AG10803 (cell line): ENCODE data around the gene IDH3B.

Source experiments
- DNase-seq: peaks from one replicate; pipeline ENCODE4 v3.0.0; 2010; ENCODE audit warnings: low read depth
- H3K4me3 ChIP-seq: 2 replicates; pipeline ENCODE4 v1.5.1; 2011; ENCODE audit warnings: mild to moderate bottlenecking, low read length, control low read depth
- CTCF ChIP-seq: conservative IDR thresholded peaks from 2 replicates; pipeline ENCODE4 v1.5.1; 2011; ENCODE audit warnings: mild to moderate bottlenecking, low read length, control low read depth, inconsistent platforms

Gene IDH3B

GRCh38 chr20:2663887-2664719, at the start of gene IDH3B:
Gene IDH3B, minus strand, starts transcription at chr20:2664216. Its CDS starts 28 bp downstream, at chr20:2664188.
- no peak for TF ChIP-seq CTCF
- H3K4me3 ChIP-seq, result peak within 1 kb of the TSS; percentile 99
- peak; percentile 92 for DNase-seq

GRCh38 chr20:2713285-2713684, 49.3 kb upstream of the IDH3B start:
- no peak for DNase-seq
- TF ChIP-seq CTCF, result peak; percentile 40
- H3K4me3 ChIP-seq, result no peak overlapping the region

- no peak for TF ChIP-seq CTCF
- DNase-seq, result no peak
- H3K4me3 ChIP-seq, result no peak overlapping the region
Observed at GRCh38 chr20:2709205-2709981, 45.4 kb upstream of the IDH3B start.

GRCh38 chr20:2708665-2709064, 44.6 kb upstream of the IDH3B start:
- DNase-seq, result no peak
- TF ChIP-seq CTCF, result no peak

GRCh38 chr20:2708073-2708415, 44.0 kb upstream of the IDH3B start:
- H3K4me3 ChIP-seq, result no peak overlapping the region
- TF ChIP-seq CTCF, result no peak
- DNase-seq, result no peak

More at GRCh38 chr20:2708665-2709064, 44.6 kb upstream of the IDH3B start:
- H3K4me3 ChIP-seq, result no peak overlapping the region

GRCh38 chr20:2707353-2708072, 43.5 kb upstream of the IDH3B start:
- no peak for DNase-seq
- no peak overlapping the region for H3K4me3 ChIP-seq
- TF ChIP-seq CTCF, result no peak
